NCI-H1694 treated with DMSO at 0.1 percent for 48 hours (cell line): ENCODE data around the gene ST6GAL2.

Source experiments
- DNase-seq: peaks from one replicate; lab custom pipeline; 2025; lab: John Stamatoyannopoulos, UW

ST6GAL2 gene

DNA sequence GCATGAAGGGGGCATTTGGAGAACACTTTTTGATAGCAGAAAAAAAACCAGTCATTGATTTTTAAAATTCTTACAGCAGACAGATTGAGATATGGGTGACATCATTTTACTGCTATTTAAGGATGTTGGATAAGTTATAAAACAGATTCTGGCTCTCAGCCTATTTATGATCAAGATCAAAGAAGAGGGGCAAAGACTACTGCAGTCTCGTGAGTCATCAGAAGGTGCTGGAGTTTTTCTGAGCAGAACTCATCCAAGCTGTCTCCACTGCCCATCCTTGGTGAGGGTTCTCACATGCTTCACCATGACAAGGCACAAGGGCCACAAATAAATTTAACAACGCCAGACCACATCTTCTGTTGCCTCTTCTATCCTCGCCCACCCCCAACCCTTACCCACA, 58.8 kb downstream of the ST6GAL2 start:
- DNase-seq, result no peak

DNA sequence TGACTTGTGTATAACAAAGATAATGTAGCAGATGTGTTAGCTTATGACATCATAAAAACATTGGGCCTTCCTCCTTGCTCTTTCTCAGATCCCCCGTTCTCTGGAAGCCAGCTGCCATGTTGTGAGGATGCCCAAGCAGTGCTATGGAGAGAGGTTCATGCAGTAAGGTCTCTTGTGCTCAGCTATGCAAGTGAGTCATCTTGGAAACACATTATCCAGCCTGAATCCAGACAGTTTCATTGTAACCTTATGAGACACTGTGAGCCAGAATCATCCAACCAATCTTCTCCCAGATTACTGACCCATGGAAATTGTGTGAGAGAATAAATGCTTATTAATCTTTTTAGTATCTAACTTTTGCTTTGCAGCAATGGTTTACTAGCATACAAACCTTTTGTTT, 60.8 kb downstream of the ST6GAL2 start:
- DNase-seq, result no peak

DNA sequence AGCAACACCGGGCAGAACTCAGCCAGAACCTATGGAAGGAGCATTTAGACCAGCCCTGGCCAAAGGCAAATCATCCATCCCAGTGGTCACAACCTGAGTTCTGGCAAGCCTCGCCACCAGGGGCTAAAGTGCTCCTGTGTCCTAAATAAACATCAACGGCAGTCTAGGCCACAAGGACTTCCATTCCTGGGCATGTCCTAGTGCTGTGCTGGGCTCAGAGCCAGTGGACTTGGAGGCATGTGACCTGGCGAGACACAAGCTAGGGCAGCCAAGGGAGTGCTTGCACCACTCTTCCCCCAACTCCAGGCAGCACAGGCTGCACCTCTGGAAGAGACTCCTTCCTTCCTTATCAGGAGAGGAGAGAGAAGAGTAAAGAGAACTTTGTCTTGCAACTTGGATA, 69.0 kb downstream of the ST6GAL2 start:
- DNase-seq, result no peak

- DNase-seq, result no peak
These were observed 73.1 kb downstream of the ST6GAL2 start for GRCh38 chr2:106812841-106813240.

DNA sequence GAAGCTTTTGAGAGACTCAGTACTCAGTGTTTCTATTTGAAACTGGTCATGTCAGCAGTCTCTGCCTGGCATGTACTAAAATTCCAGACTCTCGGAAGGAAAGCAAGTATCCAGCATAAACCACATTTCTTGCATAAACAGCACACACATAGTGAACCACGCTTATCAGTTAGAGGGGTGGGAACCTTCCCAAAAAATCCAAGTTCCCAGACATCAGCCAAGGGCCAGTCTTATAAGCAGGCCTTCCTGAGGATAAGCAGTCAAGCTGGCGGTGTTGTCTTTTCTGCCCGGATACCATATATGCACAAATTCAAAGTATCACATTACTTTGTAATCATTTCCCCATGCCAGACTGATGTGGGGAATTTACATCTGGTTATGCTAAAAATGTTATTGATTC, 73.6 kb downstream of the ST6GAL2 start:
- DNase-seq, result no peak

GRCh38 chr2:106805716-106806115, 80.3 kb downstream of the ST6GAL2 start:
- no peak for DNase-seq

GRCh38 chr2:106804161-106804560, 81.8 kb downstream of the ST6GAL2 start:
- DNase-seq, result no peak

GRCh38 chr2:106800976-106801655, 84.9 kb downstream of the ST6GAL2 start:
- DNase-seq, result no peak

GRCh38 chr2:106800180-106800579, 85.8 kb downstream of the ST6GAL2 start:
- no peak for DNase-seq

- DNase-seq, result no peak
These were observed 87.0 kb downstream of the ST6GAL2 start for GRCh38 chr2:106798826-106799552.

- no peak for DNase-seq
These were observed 88.5 kb downstream of the ST6GAL2 start for GRCh38 chr2:106797494-106797893.

GRCh38 chr2:106792671-106793070, 93.3 kb downstream of the ST6GAL2 start:
- DNase-seq, result no peak

GRCh38 chr2:106789185-106789584, 96.8 kb downstream of the ST6GAL2 start:
- DNase-seq, result no peak

DNA sequence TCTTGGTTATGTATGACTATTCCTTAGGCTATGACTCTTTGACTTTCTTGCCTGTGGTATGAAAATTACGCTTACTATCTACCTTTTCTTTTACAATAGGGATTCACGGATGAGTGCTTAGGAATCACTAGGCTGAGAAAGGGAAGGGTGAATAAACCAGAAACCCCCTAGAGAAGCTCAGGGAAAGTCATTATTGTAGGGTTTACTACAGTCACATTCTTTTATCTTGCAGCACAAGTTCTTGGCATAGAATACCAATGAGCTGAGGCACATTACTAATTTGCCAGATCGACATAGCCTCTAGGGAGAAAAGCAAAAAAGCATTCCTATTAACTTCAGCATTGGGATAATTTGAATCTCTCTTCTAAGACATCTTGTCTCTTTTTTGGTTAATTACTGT, 103.3 kb downstream of the ST6GAL2 start:
- DNase-seq, result no peak

DNA sequence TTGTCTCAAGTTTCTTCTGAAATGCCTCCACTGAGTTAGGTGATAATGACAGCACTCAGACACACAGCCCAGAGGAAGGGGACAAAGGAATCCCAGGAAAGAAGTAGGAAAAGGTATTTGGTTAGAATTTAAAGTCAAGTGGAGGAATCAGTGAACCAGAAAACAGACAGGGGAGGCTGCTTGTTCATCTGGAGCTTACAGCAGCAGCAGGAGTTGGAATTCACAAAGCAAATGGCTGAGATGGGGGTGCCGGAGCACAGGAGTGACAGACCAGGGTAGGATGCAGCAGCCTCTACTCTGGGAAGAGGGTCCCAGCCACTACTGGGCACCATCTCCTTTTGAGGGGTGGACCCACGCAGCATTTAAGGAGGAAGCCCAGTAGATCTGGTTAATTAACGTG, 104.8 kb downstream of the ST6GAL2 start:
- no peak for DNase-seq

GRCh38 chr2:106771811-106772210, 114.2 kb downstream of the ST6GAL2 start:
- DNase-seq, result no peak

DNA sequence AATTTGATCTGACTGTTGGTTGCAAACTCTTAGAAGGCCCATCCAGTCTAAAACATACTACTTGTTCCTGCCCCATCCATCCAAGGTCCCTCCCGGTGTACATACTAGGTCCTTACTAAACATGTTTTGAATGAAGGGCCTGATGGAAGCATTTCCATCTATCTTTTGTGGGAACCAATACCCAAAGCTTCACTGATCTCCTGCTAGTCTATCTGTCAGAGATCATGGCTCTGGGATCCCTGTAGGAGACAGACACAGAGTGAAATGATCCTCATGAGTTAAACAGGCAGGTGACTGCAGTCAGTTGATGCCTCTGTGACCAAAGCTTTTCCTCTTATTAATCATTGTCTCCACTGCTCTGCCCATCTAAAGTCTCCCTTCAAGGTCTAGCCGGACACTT, 115.0 kb downstream of the ST6GAL2 start:
- DNase-seq, result no peak

DNA sequence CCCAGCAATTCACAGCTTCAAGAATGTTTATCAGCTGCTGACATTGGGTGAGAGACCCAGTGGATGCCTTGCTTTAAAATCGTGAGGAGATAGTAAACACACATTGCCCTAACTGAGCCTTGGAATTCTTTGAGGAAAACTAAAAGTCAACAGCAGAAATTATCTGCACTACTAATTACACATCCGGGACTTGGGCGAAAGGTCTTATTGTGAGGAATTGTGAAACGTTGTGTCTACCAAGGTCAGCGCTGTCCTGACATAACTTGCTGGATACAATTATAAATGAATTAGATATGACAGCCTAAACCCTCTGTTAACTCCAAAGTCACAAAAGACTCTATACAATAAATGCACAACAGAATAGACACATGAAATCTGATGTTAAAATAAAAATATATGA, 121.4 kb downstream of the ST6GAL2 start:
- no peak for DNase-seq

DNA sequence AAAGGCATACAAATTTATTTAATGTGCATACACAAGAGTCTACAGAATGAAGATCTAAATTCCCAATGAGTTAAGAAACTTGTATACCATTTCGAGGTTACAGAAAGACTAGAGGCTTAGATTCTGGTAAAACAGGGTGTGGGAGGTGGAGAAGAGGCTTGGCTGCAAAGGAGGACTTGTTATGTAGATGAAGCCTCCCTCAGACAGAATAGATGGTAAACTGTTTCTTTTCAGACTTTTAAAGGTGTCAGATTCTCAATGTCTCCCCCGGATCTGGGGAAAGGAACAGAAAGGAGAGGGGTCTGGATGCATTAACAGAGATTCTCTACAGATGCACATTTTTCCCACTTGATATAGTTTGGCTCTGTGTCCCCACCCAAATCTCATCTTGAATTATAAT, 126.0 kb downstream of the ST6GAL2 start:
- DNase-seq, result no peak

DNA sequence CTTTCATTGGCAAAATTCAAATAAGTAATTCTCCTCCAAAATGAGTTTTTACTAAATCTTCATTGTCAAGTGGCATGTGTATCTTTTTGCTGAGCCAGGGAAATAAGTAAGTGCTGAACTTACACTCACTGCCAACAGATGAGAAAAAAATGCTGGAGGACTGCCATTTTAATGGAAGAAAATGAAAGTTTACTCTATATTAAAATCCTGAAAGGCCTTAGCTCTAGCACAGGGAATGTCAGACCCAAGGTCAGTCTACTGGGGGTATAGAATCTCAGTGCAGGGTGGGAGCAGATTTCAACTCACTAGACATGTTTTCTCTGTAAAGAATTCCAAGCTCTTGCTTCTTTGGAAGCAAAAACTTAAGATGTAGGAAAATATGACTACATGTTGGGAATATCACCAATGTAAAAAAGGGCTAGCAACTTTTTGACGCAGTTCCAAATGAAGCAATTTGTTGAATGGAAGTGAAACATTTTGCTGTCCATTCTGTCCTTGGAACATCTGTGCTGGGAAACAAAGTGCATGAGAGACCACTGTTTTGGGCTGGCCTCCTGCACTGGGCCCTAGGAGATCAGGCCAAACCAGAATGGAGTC, 127.0 kb downstream of the ST6GAL2 start:
- no peak for DNase-seq
